Measurements from ENCODE around the gene GBX2. TPM values are rescaled to one million over a fixed set of nuclear protein-coding genes. Genes with fewer than 3 reads are reported as not detected.

The GBX2 gene
- total and polyA plus RNA-seq, 2 of the 13 experiments (the other 11 are each of a cell fraction or from before 2014, with no cell fraction given) = not detected

DNA sequence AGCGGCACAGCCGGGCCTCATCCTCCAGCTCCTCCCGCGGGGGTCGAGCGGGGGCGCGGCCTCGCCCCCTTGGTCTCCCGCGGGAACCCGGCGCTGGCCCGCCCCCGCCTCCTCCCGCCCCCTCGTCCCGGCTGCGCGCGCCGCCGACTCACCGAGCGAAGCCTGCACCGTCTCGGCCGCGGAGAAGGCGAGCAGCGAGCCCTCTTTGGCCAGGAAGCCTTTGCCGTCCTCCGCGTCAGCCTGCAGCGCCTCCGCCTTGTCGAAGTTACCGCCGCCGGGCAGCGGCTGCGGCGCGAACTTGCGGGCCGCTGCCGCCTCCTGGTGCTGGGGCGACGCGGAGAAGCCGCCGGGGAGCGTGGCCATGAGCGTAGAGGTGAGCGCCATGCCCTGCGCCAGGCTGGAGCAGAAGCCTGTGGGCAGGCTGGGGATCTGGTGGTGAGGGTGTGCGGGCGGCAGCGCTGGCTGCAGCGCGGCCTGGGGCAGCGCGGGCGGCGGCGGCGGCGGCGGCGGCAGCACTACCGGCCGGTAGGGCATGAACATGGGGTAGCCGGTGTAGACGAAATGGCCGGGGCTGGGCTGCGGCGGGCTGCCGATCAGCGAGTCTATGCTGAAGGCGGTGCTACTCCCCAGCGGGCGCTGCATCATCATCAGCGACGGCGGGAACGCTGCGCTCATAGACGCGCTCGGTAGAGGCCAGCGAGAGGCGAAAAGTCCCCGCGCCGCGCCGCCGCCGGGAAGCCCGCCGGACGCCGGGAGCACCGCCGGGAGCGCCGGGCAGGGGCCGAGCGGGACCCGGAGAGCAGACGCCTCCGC is 683 bp downstream of the GBX2 start (continued):
- TF ChIP-seq ASH2L (IDR thresholded peaks at IDR 0.05; ENCODE audit: insufficient read length, low read depth, low read length) (no peak), ZBTB38 (CRISPR knock-in tag; IDR thresholded peaks at IDR 0.05) (0 out of 2 replicates have a peak, but pooled peaks have one; percentile 45), BHLHE40 (IDR thresholded peaks at IDR 0.05; ENCODE audit: low read length) (no peak), HNF1B (CRISPR knock-in tag; IDR thresholded peaks at IDR 0.05) (0 out of 2 replicates have a peak, but pooled peaks have one; percentile 43), ZSCAN20 (CRISPR knock-in tag; IDR thresholded peaks at IDR 0.05; ENCODE audit: borderline replicate concordance) (peak; percentile 70; the same call in 1 of the 2 replicates), ZNF33B (CRISPR knock-in tag; IDR thresholded peaks at IDR 0.05) (no peak), SMARCE1 (IDR thresholded peaks at IDR 0.05; ENCODE audit: borderline replicate concordance) (no peak), JUNB (CRISPR knock-in tag; IDR thresholded peaks at IDR 0.05; ENCODE audit: borderline replicate concordance) (no peak), DBP (CRISPR knock-in tag; IDR thresholded peaks at IDR 0.05; ENCODE audit: not compliant biosample characterization) (no peak), CERS6 (CRISPR knock-in tag; IDR thresholded peaks at IDR 0.05) (no peak), SALL1 (CRISPR knock-in tag; IDR thresholded peaks at IDR 0.05) (peak; percentile 61; the same call in 1 of the 2 replicates), ZNF275 (CRISPR knock-in tag; IDR thresholded peaks at IDR 0.05; ENCODE audit: borderline replicate concordance) (no peak), ZNF674 (CRISPR knock-in tag; IDR thresholded peaks at IDR 0.05; ENCODE audit: low read depth) (no peak), SP5 (CRISPR knock-in tag; IDR thresholded peaks at IDR 0.05; ENCODE audit: borderline replicate concordance, low read depth) (no peak), KDM3A (CRISPR knock-in tag; IDR thresholded peaks at IDR 0.05; ENCODE audit: low read depth) (0 out of 2 replicates have a peak, but pooled peaks have one; percentile 23), RBAK (CRISPR knock-in tag; IDR thresholded peaks at IDR 0.05) (no peak), ELF3 (CRISPR knock-in tag; IDR thresholded peaks at IDR 0.05) (peak; percentile 33; the same call in 1 of the 2 replicates), ZNF563 (CRISPR knock-in tag; IDR thresholded peaks at IDR 0.05) (peak; percentile 46; the same call in 1 of the 2 replicates), STAG1 (CRISPR knock-in tag; IDR thresholded peaks at IDR 0.05) (peak; percentile 83), ZNF800 (CRISPR knock-in tag; IDR thresholded peaks at IDR 0.05) (peak; percentile 94), ZNF576 (CRISPR knock-in tag; IDR thresholded peaks at IDR 0.05) (no peak), IRF2 (CRISPR knock-in tag; IDR thresholded peaks at IDR 0.05) (no peak), ZNF816 (CRISPR knock-in tag; IDR thresholded peaks at IDR 0.05; ENCODE audit: borderline replicate concordance) (no peak)
